NCI-H82 treated with DMSO at 0.1 percent for 48 hours (cell line): ENCODE results near the gene ATP2C2.
A peak's percentile ranks its signal among the peaks of the same experiment; 100 is the strongest.
"Not testable (repeated sequence)": the region's sequence is repeated elsewhere in the genome, so short reads cannot be mapped to it uniquely, and the experiment has no call there.

Experiments
- DNase-seq: peaks from one replicate; lab custom pipeline; 2025; ENCODE audit not compliant: unreplicated experiment; lab: John Stamatoyannopoulos, UW

ATP2C2 gene

GRCh38 chr16:84418056-84418849 lies 49.9 kb downstream of the ATP2C2 start:
- DNase-seq: no peak

DNA sequence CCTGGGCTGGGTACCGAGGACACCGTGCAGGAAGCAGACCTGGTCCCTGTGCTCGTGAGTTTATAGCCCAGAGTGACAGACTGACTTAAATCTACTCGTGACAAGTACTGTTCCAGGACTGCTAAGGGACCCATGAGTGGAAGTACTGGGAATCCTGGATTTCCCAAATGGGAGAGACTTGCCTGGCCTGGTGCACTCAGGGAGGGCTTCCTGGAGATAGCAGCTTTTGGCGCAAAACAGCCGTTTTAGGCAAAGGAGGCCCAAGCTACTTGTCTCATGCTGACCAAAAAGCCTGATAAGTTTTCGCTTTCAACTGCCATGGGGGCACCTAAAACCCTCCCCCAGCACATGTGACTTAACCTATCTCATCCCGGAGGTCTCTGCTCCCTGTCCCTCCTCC lies 51.4 kb downstream of the ATP2C2 start:
- DNase-seq: no peak

DNA sequence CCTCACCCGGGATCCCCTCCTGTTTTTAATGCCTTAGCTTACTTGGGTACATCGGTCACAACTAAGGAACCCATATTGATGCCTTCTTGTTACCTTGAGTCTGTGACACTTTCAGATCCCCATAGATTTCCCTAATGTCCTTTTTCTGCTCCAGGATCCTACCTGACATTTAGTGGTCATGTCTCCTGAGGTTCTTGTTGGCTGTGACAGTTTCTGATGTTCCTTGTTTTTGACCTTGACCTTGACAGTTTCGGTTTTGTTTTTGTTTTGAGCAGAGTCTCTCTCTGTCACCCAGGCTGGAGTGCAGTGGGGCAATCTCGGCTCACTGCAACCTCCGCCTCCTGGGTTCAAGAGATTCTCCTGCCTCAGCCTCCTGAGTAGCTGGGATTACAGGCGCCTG lies 52.2 kb downstream of the ATP2C2 start:
- not testable (repeated sequence) for DNase-seq

DNA sequence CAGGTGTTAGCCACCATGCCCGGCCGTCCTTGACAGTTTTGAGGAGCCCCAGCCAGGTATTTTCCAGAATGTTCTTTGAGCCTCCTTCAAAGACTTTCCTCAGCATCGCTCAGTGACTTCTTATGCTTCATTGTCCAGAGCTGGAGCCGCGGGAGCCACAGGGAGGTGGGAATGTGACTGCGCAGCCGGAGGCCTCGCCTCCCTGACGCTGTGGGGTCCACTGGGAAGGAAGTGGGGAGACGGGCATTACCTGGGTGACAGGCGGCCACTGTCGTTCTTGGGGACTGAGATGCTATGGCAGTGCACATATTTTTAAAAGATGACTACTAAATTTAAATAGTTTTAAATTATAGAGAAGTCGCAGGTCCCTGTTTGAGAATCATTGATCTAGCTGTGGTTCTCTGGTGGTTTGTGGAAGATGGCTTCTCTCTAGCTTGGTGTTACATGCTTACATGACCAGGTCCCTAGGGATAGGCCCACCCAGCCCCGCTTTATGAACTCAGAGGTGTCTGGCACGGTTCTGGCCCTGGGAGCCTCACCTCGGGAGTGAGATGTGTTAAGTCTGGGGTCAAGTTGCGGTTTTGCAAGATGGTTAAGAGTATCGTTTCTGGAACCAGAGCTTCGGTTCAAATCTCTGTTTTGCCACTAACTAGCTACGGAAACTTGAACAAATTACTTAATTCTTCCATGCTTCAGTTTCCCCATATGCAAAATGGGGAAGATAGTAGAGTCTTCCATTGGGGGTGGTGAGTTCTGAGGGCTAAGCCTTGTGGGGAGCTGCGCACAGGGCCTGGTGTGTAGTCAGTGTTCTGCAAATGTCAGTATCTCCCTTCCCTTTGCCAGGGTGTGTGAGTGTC lies 53.0 kb downstream of the ATP2C2 start:
- DNase-seq: no peak

- DNase-seq: no peak
These were observed 53.5 kb downstream of the ATP2C2 start for GRCh38 chr16:84421938-84422220.

GRCh38 chr16:84423416-84423837 lies 55.1 kb downstream of the ATP2C2 start:
- DNase-seq: peak; percentile 42

GRCh38 chr16:84425696-84426095 lies 57.4 kb downstream of the ATP2C2 start:
- no peak for DNase-seq

- DNase-seq: no peak
These were observed 58.5 kb downstream of the ATP2C2 start for GRCh38 chr16:84426804-84427203.

- no peak for DNase-seq
These were observed 59.2 kb downstream of the ATP2C2 start for GRCh38 chr16:84427553-84427952.

- no peak for DNase-seq
These were observed 62.5 kb downstream of the ATP2C2 start for GRCh38 chr16:84430860-84431259.

DNA sequence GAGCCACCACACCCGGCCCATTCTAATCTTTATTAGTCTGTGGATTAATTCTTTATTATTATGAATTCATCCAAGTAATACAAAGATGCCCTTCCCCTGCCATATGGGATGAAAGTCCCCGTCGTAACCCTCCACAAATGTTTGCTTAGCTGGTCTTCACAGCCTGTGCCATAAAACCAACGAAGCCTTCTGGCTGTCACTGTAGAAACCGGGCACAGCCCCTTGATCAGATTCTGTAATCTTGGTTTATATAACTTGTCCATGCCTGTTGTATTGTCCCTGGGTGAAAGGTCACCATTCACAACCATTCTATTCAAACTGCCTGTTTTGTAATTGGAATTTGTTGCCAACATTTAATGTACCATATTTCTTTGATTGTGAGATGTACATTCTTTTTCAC lies 66.5 kb downstream of the ATP2C2 start:
- DNase-seq: no peak

- DNase-seq: no peak
These were observed 67.9 kb downstream of the ATP2C2 start for GRCh38 chr16:84436196-84436595.

- DNase-seq: peak; percentile 3
These were observed 70.8 kb downstream of the ATP2C2 start for GRCh38 chr16:84438971-84439696.

DNA sequence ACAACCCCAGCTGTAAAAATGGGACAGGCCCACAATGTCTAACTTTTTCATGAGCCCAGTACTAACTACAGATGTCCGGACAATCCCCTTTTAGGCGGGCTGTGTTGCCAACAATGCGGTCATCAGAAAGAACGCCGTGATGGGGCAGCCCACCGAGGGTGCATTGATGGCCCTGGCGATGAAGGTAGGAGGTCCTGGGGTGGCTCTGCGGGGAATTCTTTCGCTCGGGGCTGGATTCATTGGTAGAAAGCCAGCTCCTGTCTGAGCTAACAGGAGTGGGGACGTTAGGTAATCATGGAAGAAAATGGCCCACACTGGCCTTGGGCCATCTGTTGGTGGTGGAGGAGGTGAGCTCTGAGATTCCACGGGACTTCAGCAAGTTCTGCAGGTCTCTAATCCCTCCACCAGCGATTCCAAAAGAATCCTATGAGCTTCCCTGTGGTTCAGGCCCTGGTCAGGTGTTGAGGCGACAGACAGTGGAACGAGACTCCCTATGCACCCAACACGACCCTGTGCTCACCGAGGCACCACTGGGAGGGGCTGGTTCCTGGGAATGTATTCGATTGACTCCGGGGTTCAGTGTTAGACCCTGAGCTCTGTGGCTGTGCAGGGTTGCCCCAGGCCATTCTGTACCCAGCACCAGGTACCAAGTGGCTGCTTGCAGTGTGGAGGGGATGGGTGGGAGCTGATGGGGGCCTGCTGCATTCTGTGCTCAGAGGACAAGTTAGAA lies 74.2 kb downstream of the ATP2C2 start:
- DNase-seq: no peak

- DNase-seq: no peak
These were observed 74.9 kb downstream of the ATP2C2 start for GRCh38 chr16:84443166-84443802.

DNA sequence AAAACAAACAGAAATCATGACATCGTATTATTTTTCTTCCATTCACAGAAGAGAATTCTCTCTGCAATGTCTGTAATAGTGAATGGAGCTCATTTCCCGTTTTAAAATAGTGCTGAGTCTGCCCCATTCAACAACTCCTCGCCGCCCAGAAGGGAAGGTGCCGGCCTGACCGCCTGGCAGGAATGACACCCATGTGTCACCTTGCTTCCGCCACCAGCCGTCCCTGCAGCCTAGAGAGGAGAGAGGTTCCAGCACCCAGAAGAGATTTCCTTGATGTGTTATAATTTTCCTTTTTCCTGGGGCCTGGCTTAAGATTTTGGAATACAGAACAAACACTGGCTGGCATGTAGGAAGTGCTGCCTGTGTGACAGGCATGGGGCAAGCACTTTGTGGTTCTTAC lies 76.1 kb downstream of the ATP2C2 start:
- no peak for DNase-seq

GRCh38 chr16:84446084-84446483 lies 77.7 kb downstream of the ATP2C2 start:
- DNase-seq: no peak

- no peak for DNase-seq
These were observed 78.5 kb downstream of the ATP2C2 start for GRCh38 chr16:84446596-84447392.

DNA sequence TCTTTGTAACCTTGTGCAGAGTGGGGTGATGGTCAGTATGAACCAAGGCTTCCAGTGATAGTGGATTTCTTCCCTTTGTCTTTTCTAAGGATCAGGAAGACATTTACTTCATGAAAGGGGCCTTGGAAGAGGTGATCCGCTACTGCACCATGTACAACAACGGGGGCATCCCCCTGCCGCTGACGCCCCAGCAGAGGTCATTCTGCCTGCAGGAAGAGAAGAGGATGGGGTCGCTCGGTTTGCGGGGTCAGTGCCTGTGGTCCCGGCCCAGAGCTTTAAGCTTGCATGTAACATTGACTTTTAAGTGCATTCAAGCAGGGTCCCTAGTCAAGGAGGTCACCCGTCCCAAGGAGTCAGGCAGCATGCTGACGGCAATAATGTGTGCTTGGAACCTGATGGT lies 80.1 kb downstream of the ATP2C2 start:
- DNase-seq: no peak
